Measurements from ENCODE around the gene RPP21.
A peak's percentile ranks its signal among the peaks of the same experiment; 100 is the strongest.
"Not testable (repeated sequence)": the region's sequence is repeated elsewhere in the genome, so short reads cannot be mapped to it uniquely, and the experiment has no call there.

Gene RPP21

DNA sequence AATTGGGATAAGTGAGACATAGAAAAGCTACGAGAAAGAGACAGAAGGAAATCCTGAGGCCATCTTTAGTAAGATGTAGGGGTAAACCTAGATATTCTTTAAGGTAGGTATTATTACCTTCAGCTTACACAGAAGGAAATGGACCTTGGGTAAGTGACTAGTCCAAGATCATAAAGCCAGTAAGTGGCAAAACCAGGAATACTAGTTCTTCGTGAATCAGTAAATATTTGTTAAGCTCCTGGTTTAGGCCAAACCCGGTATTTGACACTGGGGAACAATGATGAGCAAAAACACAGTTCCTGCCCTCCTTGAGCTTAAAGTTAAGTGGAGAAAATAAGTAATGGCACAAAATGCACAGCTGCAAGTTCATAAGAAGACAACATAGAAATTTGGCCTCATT, 13.0 kb upstream of the RPP21 start:
- no peak for DNase-seq

DNA sequence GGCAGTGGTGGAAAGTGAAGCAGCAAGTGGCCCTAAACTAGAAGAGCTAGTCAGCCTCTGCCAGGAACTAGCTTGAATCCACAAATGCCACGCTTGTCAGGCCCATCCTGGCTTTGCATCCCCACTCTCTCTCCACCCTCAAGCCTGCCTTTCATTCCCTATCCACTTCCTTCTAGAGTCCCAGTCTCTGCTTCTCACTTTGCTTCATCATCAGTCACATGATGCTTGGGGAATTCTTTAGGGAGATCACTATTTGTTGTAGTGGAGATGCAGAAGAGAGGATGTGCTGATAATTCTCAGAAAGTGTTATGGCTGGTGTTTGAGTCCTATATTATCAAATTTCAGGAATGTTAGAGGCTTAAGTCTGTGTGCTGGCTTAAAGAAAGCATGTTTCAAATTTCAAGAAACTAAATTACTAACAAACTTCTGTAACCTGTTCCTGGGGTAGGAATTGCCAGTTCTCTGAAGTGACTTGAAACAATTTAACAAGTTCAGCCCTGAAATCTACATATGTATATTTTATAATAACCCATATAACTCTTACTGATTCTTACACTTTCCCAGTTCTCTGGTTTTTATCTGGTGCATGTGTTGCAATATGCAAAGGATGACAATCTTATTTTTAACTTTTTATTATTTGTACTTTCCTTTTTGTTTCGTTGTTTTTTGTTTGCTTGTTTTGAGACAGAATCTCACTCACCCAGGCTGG, 10.7 kb upstream of the RPP21 start:
- no peak for DNase-seq

DNA sequence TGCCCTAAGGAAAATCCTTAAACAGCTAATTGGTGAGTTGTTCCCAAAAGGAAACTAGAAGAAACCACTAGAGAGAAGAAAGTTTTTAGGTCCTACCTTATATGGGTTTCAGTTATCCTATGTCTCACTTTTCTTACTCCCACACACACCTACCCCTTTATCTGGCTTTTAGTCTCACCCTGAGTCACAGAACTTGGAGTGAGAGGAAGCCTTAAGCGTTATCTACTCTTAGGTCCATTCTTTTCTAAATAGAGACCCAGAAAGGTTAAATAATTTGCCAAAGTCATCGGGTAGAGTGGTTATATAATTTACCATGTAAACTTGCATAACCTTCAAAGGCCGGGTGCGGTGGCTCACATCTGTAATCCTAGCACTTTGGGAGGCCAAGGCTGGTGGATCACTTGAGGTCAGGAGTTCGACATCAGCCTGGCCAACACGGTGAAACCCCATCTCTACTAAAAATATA, 4.3 kb upstream of the RPP21 start:
- DNase-seq = no peak

DNA sequence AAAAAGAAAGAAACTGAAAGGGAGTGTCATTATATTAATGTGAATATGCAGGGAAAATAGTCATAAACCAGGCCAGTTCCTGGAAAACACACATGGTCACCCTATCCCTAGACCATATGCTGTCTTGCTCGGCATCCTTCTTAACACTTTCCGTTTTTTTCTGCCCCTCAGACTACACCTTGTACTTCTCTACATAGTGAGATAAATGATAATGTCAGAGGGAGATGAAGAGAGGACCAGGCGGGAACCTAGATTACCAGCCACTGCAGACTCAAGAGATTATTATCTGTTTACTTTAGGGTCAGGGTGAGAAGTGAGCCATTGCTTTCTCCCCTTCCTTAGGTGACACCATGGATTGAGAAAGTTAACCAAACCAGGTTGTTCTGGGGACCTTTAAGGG, 3.7 kb upstream of the RPP21 start:
- DNase-seq = no peak

DNA sequence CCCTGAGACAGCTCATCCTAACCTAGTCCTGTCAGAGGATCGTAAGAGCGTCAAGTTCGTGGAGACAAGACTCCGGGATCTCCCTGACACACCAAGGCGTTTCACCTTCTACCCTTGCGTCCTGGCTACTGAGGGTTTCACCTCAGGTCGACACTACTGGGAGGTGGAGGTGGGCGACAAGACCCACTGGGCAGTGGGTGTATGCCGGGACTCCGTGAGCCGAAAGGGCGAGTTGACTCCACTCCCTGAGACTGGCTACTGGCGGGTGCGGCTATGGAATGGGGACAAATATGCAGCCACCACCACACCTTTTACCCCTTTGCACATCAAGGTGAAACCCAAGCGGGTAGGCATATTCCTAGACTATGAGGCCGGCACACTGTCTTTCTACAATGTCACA, 3.2 kb upstream of the RPP21 start:
- no peak for DNase-seq

DNA sequence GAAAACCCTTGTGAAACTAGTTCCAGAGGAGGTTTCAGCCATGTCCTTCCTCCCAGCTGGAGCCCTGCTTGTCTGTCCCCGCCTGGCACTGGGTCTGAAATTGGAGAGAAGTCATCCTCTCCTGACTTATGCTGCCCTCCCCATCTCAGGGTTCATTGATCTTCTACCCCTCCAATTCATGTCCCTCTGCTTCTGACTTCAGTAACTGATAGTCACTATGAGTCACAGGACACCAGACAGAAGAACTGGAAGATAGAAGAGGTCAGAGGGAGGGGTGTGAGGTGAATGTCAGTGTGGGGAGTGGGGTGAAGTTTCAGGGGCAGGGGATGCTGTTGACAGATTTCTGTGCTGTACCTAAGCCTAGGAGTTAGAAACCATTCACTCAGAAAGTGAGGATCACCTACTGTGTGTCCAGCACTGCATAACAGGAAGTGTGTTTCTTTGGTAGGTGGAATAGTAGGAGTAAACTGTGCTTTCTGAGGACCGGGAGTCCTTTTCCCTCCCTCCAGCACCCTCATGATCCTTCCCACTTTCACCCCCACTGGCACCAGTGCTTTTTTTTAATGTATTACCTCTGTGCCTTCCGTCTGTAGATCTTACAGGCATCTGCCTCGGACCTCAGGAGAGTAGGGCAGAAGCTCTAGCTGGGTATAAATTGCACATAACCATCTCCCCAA, 627 bp upstream of the RPP21 start:
- DNase-seq = no peak

DNA sequence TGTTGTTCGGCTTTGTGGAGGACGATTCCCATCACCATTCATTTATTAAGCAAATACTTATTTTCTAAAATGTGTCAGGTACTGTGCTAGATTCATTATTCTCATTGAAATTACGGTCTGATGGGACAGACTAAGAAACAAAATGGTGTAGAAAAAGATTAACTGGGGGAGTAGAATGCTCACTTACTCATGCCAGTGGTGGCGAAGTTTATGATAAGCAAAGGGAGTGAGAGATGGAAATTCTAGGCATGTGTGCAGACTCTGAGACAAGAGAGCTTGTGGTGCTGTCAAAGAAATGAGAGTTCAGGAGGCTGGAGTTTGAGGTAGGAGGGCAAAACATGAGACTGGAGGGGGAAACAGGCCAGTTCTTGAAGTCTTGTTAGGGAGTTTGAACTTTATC, 896 bp downstream of the RPP21 start:
- no peak for DNase-seq

DNA sequence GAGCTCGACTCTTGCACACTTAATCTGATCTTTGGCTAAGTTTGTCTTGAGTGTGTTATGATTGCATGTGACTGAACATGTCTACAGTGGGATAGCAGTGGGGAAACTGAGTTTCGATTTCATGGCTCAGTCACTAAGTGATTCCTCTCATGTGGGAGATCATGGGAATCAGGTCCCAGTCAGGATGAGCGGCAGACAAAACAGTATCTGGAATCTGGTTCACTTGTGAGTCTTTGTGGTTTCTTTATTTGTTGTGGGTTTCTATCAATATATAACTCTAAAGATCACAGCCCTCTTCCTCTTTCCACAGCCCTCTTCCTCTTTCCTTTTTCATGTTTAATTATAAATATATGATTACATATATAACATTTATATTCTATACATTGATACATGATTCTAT, 4.0 kb downstream of the RPP21 start:
- DNase-seq = no peak

DNA sequence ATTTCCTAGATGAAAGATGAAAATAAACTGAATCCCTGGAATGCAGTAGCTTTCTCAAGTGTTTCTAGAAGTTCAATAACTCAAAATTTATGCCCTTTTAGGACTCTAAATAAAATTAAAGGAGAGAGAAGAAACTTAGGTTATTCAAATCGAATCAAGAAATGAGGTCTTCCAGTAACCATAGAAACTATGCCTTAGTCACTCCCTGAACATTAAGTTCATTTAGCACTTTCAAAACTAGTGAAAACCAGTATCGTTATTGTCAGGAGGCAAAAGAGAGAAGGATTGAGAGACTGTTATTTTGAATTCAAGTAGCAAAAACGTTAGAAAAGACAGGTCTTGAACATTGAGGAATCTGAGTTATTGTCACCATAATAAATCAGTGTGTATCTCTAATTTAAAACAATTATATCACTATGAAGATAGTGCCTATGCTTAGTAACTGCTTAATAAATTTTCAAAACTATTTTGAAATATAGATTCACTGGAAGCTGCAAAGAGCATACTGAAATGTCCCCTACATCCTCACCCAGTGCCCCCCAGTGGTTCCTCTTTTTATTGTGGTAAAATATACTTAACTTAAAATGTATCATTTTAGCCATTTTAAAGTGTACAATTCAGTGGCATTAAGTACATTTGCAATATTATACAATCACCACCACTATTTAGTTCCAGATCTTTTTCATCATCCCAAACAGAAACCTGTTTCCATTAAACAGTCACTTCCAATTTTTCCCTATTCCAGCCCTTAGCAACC, 4.6 kb downstream of the RPP21 start:
- no peak for DNase-seq

DNA sequence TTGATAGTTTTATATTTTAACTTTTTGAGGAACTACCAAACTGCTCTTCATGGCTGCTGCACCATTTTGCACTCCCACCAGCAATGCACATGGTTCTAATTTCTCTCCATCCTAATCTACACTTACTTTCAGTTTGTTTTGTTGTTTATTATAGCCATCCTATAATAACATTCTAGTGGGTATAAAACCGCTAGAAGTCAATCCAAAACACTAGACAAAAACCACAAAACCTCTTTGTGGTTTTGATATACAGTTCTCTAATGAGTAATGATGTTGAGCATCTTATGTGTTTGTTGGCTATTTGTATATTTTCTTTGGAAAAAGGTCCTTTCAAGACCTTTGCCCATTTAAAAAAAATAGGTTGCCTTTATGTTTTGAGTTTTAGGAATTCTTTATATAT, 5.6 kb downstream of the RPP21 start:
- no peak for DNase-seq

DNA sequence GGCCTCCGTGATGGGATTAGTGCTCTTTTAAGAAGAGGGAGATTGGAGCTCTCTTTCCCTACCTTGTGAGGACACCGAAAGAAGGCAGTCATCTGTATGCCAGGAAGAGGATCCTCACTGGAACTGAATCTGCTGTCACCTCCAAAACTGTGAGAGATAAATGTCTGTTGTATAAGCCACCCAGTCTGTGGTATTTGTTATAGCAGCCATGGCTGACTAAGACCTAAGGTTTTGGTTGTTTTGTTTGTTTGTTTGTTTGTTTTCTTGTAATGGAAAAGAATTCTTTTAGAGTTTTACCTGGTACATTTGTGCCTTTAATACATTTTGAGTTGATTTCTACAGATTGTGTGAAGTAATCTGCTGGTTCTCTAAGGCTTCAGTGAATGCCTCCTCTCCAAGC, 7.6 kb downstream of the RPP21 start:
- no peak for DNase-seq

DNA sequence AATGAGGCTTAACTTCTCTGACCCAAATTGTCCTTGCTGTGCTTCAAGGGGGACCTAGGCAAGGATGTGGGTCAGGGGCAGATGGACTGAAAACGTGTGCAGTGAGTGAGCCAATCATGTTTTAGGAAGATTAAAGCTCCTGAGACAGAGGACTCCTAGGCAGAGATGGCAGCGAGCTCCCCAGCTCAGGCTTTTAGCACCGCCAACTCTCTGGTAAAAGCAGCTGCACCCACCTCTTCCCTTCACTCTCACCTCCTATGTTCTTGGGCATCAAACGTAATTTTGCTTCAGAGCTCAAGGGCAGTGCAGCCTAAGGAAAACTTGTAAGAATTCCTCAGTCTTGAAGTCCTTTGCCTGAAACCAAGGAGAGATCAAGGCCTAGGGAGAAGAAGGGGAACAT, 10.3 kb downstream of the RPP21 start:
- DNase-seq = no peak

DNA sequence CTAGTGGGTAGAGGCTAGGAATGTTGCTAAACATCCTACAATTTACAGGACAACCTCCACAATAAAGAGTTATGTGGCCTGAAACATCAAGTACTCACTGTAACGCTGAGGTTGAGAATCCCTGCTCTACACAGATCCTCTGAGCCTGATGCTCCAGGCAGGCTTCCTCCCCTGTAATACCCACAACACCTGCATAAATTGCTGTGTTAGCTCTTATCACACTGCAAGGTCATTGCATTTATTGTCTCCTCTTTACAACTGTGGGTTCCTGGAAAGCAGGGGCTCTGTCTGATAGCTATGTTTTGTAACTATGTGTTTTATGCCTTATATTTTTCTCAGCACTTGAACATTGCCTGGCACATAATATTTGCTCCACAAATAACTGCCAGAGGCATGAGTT, 11.6 kb downstream of the RPP21 start:
- no peak for DNase-seq

DNA sequence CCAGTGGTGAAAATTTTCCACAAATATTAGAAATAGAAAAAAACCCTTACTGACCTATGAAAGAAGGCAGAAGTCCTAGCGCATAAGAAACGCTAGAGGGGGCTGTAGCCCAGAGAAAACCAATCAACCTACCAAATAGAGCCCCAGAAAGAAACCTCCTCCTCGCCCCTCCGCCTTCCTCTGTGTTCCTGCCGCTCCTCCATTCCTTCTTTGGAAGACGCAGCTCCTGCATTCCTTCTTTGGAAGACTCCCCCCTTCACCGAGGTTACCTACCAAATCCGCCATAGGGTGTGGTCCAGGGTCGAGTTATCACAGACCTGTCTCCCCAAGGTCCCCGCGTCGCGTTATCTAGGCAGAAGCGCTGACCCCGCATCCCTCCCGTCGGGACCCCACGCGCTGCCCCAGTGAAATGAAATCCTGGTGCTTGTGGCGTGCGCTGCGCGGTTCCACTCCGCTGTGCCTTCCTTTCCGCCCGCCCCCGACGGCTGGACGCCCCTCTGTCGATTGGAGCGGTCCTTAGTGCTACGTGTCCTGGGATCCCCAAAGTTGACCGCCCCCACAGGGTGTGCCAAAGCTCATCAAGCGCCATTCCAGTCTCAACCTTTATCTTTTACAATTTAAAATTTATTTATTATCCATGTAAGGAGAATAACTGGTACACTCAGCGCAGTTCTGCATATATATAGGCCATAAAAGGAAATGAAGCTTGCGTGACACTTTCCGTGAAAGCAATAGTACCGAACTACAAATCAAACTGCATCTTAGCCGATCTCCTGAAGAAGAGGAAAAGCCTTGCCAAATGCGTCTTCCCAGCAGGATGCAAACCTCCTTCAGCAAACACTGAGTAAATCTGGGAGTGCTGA, 13.0 kb downstream of the RPP21 start:
- peak in 1 of 2 experiments; percentile 51 for DNase-seq

DNA sequence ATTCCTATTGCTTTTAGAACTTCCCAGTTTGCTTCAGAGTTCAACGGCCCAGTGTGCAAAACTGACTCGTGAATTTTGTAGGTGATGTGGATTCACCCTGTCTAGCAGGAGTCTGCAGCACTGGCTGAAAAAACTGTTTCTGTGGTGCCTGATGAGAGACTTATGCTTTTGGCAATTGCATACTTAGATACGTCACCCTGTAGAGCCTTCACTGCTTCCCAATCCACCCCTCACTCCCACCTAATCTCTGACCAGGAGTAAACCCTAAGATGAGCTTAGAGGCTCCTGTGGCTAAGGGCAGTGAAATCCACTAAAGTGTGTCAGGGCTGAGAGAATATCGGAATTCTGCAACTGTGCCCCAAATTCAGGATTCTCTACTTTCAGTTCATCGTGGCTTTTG, 14.3 kb downstream of the RPP21 start:
- DNase-seq = no peak

DNA sequence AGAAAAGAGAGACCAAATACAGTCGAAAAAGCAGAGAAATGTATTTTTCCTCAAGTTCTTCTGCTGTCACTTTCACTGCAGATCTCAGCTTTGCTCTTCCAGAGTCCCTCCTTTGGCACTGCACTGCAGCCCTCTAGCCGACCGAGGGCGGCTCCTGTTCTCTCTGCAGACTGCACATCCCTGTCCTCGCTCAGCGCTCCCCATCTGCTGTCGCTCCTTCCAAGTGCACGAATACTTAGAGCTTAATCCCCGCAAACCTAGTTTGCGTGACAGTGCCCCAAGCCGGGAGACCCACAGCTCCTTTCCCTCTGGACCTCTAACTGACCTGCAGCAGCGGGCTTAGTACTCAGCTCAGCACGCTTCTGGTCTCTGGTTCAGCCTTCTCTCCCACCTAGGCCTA, 15.2 kb downstream of the RPP21 start:
- no peak for DNase-seq

DNA sequence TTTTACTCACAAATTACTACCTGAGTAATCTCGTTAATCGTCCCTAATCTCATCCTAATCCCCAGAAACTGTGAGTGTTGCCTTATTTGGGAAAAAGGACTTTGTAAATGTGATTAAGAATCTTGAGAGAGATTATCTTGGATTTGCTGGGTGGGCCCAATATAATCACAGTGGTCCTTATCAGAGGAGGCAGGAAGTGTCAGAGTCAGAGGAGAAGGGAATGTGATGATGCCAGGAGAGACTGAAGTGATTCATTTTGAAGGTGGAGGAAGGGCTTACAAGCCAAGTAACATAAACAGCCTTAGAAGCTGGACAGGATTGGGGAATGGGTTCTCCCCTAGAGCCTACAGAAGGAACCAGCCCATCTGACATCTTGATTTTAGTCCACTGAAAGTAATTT, 16.7 kb downstream of the RPP21 start:
- DNase-seq = no peak

DNA sequence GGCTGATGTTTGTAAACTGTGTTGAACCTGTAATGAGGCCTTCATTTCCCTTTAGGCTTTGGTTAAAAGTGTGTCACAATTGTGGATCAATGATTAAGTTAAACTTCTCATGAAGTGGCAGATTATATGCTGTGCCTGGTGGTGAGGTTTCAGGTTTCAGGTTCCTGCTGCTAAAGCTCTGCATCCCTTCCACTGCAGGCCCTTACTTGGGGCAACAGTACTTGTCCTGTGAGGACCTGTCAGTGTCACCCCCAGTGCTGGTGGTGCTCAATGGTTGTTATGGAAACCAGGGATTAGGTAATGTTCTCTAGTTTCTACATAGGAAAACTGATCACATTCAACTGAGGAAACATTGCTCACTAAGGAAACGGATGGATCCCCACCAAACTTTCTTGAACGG, 18.5 kb downstream of the RPP21 start:
- DNase-seq = no peak

DNA sequence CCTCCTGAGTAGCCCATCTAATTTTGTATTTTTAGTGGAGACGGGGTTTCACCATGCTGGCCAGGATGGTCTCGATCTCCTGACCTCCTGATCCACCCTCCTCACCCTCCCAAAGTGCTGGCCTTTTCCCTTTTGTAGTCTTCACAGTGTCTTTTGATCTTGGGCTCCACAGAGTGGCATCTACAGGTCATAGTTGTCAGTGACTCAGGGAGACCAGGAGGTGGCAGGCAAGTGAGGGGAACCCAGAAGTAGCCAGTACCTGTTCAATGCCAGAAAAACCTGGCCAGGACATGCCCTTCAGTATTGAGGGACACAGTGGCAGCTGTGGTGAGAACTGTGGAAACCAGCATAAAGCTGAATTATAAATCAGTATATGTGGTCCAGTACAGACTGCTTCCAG, 19.6 kb downstream of the RPP21 start:
- DNase-seq = peak in 1 of 2 experiments; percentile 19

DNA sequence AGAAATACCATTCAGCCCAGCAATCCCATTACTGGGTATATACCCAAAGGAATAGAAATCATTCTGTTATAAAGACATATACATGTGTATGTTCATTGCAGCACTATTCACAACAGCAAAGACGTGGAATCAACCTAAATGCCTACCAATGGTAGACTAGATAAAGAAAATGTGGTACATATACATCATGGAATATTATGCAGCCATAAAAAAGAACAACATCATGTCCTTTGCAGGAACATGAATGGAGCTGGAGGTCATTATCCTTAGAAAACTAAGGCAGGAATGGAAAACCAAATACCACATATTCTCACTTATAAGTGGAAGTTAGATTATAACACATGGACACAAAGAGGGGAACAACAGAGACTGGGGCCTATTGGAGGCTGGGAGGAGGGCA, 24.3 kb downstream of the RPP21 start:
- not testable (repeated sequence) for DNase-seq

DNA sequence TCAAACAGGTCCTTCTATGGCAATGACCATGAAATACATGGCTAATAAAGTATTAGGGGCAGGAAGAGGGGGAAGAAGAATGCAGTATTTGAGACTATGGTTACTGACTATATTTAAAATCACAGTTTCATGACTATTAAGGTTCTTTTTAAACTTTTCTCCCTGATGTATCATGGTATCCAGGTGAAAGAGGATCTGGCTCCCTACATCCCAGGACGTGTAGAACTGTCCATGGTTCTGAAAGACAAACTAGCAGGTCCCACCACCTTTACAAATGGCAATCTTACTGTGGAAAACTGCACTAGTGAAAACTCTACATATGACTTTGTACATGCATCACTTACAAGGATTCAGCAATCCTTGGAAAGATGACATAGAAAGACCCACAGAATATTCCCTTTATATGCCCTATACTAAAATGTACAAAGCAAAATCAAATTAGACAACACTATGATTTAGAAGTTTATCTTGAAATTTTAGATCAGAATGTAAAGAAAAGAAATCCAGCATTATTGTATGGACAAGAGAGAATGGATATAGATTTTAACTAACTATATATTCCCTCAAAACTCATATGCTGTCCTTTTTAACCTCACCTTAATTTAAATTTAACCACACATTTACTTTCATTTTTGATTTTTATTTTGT, 33.5 kb downstream of the RPP21 start:
- no peak for DNase-seq

DNA sequence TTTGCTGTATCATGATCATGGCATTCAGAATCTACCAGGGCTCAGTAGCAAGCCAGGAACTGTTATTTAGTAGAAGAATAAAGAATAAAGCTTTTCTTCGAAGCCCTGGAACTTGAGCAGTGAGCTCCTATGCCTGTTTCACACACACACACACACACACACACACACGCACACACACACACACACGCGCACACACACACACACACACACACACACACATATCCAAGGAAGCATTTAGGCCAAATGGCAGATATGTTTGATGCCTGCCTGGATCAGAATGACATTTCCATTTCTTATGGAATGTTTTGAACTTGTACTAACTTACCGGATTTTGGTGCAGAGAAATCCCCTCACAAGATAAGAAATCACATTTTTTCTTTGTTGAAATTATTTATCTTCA, 35.5 kb downstream of the RPP21 start:
- no peak for DNase-seq

DNA sequence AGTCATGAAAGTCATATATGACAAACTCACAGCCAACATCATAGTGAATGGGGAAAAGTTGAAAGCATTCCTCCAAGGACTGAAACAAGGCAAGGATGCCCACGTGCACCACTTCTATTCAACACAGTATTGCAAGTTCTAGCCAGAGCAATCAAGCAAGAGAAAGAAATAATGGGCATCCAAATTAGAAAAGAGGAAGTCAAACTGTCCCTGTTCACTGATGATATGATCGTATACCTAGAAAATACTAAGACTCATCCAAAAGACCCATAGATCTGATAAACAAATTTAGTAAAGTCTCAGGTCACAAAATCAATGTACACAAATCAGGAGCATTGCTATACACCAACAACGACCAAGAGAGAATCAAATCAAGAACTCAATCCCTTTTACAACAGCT, 41.2 kb downstream of the RPP21 start:
- DNase-seq = no peak
